Measurements from ENCODE around the gene TSGA10IP.

The TSGA10IP gene

DNA sequence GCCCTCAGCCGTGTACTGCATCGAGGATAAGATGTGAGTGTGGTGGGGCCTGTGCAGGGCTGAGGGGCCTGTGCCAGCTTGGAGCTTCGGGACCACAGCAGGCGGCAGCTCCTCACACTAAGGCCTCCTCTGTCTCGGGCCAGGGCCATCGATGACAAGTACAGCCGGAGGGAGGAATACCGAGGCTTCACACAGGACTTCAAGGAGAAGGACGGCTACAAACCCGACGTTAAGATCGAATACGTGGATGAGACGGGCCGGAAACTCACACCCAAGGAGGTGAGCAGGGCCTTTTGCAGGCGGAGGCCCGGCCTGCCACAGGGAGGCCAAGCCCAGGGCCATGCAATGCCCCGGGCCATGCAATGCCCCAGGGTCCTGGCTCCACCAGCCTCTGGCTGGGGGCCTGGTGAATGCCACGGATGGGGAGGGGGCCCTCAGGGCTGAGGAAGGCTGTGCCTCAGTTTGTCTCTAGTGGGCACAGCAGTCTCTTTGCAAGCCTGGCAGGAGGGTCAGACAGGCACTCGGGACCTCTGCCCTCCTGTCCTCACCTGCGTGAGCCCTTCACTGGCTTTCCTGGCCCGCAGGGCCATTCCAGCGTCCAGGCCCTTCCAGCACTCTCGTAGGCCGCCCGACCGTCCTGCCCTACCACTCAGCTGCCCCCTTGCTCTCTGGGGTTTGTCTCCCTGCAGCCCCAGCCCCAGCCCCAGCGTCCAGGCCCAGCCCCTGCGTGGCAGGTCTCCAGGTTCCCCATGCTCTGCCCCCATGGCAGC lies 32.5 kb downstream of the TSGA10IP start:
- no peak for DNase-seq (ENCODE audit: low spot score)

DNA sequence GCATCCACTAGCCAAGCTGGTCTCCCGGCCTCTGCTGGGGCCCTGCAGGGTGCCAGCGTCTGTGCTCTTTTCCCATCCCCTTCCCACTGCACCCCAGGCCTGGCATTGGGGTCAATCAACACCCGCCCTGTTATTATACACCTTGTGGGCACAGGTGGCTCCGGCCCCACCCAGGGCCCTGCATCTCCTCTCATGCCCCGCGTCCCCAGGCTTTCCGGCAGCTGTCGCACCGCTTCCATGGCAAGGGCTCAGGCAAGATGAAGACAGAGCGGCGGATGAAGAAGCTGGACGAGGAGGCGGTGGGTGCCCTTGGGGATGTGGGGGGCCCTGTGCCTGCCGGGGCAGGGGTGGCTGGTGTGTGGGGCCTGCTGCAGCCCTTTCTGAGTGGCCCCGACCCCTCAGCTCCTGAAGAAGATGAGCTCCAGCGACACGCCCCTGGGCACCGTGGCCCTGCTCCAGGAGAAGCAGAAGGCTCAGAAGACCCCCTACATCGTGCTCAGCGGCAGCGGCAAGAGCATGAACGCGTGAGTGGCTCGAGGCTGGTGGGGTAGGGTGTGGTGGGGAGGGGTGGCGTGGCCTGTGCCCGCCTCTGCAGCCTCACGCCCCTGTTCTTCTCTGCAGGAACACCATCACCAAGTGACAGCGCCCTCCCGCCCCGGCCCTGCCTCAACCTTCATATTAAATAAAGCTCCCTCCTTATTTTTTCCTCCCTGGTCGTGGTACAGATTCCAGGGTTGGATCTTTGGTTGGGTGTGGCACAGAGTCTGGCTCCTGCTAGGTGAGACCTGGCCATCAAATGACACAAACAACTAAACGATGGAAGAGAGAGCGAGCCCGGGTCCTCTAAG lies 33.3 kb downstream of the TSGA10IP start:
- DNase-seq (ENCODE audit: low spot score), result no peak

DNA sequence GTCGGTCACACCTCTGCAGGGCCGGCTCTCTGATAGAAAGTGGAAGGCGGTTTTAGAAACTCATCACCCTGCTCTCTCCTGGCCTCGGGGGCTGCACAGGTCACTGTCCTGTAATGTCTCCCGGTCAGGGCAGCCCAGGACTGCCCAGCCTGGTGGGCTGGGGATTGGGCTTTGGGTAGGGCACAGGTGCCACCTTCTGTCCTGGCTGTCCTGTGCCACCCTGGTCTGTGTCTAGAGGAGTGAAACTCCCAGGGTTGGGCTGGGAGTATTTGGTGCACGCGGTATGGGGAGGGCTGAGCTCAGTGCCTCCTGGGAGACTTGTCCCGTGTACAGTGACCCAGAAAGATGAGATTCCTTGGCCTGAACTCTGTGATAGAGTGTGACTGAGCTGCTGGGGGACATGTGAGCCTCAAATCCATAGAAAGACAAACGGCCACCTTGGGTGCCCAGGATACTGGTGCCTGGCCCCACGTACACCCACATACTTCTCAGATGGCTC lies 34.0 kb downstream of the TSGA10IP start:
- no peak for DNase-seq (ENCODE audit: low spot score)

DNA sequence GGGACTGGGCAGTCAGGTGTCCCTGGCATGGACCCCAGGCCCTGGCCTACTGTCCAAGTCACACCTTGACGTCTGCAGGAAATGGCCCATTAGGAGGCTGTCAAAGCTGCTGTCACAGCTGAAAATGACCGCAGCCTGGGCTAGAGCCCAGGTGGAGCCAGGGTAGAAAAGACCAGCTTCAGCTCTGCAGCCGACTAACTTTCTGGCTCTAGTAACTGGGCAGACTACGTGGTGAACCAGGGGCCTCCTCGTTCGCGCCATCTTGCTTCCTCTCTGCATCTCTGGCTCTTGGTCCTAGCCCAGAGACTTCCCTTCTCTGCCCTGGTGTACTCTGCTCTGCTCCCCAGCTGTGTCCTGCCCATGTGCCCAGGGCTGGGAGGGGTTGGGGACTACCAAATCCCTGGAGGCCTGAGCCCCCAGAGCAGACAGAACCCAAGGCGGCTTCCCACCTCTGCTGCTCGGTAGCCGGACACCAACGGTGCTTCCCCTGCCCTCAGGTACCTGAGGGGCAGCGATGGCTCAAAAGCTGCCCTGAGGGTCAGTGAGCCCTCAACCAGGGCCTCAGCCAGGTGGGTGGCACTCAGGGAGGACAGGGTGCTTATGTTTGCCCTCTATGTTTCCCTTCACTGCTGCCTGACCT lies 35.9 kb downstream of the TSGA10IP start:
- DNase-seq (ENCODE audit: low spot score), result no peak

DNA sequence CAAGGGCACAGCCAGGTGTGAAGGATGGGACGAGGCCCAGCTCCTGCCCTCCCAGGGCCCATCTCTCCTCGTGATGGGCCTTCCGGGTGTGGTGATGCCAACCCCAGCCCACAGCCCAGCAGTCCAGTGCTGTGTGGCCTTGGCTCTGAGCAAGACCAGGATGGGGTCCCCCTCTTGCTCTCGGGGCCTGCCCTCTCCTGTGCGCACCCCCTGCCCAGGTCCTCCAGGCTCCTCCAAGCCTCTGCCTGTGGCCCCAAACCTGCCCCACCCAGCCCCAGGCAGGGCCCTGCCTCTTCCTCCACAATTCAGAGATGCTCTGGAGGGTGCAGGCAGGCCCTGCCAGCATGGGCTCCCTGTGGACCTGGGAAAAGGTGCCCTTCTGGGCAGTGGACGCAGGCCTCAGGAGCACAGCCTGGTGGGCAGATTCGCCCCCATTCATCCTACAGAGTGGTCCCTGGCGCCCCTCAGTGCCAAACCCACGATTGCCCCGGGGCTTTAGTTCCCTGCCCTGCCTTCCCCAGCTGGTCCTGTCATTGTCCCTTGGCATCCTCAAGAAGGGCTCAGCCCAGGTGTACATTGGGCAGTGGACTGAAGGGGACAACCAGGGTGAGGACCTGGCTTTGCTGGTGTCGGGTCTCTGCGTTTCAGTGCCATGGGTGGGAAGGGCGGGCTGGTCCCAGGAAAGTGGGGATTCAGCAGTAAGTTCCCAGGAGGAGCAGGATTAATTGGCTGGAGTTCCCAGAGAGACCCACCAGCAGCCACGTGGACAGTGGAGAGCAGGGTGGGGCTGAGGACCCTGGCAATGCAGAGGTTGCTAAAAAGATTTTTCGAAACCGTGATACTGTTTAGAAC lies 36.9 kb downstream of the TSGA10IP start:
- no peak for DNase-seq (ENCODE audit: low spot score)

DNA sequence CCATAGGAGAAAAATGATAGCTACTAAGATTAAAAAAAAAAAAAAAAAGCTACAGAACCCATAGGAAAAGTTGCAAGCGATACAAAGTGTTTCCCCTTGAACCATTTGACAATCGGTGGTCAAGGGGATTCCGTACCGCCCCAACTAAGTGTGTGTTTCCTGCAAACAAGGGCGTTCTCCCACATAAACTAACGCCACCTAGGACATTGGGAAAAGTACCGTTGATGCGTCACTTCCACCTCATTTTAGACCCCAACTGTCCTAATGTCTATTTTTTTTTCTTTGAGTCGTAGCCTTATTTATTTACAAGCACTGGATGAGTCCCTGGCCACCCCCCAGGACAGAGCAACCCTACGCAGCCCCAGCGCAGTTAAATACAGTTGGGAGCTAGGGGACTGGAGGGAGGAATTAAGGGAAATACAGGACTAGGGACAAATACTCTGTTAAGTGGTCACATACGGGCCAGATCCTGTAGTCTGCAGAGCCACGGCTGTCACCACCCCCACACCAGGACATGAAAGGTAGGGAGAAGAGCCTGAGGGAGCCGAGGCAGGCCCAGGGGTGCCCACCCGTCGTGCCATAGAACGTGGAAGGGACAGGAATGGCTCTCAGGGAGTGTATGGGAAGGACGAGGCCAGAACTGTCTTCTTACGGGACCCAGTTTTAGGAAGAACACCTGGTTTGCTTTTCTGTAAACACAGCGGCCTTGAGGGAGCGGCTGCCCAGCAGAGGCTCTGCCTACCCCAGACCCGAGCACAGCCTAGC lies 37.7 kb downstream of the TSGA10IP start:
- no peak for DNase-seq (ENCODE audit: low spot score)

DNA sequence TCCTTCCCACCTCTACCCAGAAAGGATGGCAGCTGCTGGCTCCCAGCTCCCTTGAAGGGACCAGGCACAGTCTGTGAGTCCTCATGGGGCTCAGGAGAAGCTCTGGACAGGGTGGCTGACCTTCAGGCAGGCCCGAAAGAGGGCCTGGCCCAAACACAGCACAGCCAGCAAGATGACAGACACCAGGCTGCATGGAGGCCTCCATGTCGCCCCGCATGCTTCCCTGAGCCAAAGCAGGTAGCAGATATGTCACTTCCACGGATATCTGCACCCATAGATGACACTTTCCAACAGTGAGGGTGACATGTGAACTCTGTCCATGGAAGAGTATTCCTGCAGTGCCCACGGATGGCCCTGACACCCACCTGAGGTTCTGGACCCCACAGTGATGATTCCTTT lies 38.3 kb downstream of the TSGA10IP start:
- DNase-seq (ENCODE audit: low spot score), result no peak

DNA sequence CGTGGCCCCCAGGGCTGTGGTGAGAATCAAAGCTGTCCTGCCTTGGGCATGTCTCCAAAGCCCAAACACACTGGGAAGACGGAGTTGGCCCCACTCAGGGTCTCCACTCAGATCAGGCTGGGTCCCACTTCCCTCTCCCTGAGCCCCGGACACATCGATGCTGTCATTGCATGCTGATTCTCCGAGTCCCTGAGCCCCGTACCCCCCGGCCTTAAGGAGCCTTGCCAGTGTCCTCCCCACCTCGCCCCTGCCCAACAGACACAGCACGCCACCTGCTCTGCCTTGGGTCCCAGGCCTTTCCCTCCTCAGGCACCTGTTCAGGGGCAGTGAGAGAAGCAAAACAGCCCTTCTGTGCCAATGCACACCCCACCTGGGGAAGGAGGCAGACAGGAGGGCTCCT lies 42.1 kb downstream of the TSGA10IP start:
- no peak for DNase-seq (ENCODE audit: low spot score)

DNA sequence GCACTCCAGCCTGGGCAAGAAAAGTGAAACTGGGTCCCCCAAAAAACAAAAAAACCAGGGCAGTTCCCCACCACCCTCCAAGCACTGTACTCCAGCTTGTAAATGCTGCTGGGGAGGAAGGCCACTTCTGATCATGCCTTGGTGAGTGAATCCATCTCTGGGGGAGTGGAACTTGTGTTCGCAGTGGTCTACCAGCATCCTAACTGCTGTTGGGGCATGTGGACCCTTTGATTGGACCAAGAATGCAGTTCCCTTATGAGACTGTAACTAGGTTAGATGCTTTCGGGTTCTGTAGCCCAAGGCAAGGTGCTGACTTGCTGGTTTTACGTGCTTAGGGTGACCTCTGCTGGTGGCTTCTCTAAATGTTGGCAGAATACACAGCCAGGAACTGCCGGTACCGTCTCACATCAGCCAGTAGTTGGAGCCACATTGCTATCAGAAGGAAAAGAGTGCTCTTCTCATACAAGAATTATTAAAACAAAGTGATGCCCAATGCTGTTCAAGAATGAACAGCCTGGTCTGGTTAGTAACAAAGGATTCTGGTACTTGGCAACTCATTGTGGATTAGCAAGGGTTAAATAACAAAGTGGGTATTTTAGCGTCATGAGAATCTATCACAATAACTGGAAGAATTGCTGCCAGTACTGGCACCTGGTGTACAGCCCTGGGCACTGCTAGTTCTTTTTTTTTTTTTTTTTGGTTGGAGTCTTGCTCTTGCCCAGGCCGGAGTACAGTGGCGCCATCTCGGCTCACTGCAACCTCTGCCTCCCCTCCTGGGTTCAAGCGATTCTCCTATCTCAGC lies 43.7 kb downstream of the TSGA10IP start:
- peak; percentile 90 for DNase-seq (ENCODE audit: low spot score)

DNA sequence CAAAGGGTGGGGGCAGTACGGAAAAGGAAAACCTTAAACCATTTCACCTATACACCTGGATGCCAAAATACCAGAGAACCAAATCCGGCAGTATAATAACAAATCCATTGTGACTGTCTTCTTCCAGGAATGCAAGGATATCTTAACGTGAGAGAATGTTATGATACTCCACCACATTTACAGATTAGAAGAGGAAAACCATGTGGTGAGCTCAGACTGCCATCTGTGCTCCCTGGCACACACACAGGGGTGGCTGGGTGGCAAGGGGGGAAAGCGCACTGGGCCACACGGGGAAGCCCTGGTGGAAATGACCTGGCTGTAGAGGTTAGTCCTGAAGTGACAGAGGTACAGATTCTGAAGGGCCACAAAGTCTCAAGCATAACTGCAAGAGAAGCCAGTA lies 46.8 kb downstream of the TSGA10IP start:
- DNase-seq (ENCODE audit: low spot score), result no peak

DNA sequence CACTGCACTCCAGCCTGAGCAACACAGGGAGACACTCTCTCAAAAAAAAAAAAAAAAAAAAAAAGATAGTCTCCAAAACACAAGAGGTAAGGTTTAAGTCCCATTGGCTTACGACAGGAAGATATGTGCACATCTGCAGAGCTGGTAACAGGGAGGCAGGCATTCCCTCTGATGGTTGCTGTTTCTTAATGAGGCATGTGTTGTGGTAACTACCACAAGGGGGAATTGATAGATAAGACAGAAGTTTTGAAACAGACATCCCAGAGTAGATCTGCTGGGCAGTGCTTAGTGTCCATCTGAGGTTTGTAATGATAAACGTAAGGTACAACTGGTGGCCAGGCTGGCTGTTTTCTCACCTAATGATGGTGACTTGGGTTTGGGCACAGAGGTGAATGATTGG lies 52.0 kb downstream of the TSGA10IP start:
- DNase-seq (ENCODE audit: low spot score), result no peak

DNA sequence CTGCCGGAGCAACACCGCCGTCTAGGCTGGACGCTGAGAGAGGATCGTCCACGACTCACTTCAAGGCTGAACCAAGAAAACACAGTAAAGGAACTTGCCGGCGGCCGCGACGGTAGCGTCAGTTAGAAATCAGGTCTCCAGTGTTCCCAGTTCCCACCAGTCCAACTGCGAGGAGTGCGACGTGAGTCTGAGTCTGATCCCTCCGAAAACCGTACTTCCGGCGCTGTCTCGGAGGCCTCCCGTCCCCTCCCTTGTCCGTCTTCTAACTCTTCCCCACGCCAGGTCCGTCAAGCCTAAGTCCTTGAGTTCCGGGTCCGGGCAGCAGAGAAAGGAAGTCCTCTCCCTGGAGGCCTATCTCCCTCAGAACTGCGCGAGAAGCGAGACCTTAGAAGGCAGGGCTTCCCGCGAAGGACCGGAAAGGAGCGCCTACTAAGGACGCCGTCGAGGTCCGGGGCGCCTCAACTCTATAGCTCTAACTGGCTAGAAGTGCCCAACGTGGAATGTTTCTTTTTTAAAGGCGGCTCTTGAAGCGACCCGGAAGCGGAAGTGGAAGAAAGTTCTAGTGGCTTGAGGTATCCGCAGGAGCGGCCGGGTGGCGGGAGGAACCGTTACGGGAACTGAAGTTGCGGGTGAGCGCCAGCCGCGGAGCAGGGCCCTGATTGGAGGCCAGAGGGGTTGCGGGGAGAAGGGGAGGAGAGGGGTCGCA lies 56.8 kb downstream of the TSGA10IP start, which contains the start of the genes BANF1 and EIF1AD:
BANF1 (plus strand) TSS at position 562 of the 706 bp plus-strand sequence. CDS start 748 bp downstream, outside the sequence.
EIF1AD (minus strand) TSS at position 216 of the 706 bp plus-strand sequence. CDS start 1,768 bp downstream, outside the sequence.
- DNase-seq (ENCODE audit: low spot score), result peak; percentile 95

DNA sequence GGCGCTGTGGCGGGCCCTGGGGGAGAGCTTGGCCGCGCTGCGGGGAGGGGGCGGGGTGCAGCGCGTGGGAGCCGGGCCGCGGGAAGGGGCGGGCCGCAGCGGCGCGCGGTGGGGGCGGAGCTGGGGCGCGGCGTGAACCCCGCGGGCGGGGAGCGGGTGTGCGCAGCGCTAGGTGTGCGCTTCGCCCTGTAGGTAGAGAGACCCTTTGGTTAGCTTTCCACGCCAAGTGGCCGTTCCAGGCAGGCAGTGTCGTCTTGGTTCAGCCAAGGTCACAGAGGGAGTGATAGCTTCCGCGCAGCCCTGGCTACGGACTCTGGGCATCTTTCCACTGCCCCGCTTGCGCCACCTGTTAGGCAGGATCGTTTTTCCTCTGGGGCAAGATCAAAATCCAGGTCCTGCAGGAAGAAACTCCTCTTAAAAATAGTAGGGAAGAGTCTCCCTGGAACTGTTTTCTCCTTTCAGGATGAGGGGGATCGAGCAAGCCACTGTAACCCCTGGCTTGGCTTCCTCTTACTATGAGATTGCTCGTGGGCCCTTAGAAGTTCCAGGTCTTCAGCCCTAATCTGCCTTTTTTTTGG lies 57.5 kb downstream of the TSGA10IP start:
- DNase-seq (ENCODE audit: low spot score), result no peak

DNA sequence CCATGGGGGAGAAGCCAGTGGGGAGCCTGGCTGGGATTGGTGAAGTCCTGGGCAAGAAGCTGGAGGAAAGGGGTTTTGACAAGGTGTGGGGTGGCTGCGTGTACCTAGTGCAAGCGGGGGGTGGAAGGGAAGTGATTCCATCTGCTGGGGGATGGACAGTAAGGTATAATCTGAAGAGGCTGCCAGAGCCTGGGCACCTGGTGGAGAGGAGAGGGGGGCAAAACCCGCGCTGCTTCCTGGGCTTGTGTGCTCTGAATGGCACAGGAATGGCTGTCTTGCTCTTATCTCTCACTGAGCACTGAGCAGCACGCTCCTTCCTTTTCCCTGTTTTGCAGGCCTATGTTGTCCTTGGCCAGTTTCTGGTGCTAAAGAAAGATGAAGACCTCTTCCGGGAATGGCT lies 58.0 kb downstream of the TSGA10IP start:
- DNase-seq (ENCODE audit: low spot score), result no peak

DNA sequence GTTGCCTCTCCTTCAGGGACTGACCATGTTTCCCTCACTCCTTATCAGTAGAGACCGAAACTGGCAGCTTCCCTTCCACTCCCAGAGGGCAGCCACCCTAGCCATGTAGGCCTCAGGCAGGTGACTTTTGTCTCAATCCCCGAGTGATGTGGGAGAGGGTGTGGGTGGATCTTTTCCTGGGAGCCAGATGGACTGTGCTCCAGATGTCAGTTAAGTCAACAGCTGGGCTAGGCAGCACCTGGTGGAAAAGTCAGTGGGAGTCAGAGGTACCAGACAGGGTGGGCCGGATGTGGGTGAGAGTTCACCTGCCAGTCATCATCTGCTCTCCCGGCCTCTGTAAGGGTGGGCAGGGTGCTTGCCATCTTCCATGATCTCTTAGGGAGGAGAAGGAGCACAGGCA lies 58.9 kb downstream of the TSGA10IP start:
- no peak for DNase-seq (ENCODE audit: low spot score)

DNA sequence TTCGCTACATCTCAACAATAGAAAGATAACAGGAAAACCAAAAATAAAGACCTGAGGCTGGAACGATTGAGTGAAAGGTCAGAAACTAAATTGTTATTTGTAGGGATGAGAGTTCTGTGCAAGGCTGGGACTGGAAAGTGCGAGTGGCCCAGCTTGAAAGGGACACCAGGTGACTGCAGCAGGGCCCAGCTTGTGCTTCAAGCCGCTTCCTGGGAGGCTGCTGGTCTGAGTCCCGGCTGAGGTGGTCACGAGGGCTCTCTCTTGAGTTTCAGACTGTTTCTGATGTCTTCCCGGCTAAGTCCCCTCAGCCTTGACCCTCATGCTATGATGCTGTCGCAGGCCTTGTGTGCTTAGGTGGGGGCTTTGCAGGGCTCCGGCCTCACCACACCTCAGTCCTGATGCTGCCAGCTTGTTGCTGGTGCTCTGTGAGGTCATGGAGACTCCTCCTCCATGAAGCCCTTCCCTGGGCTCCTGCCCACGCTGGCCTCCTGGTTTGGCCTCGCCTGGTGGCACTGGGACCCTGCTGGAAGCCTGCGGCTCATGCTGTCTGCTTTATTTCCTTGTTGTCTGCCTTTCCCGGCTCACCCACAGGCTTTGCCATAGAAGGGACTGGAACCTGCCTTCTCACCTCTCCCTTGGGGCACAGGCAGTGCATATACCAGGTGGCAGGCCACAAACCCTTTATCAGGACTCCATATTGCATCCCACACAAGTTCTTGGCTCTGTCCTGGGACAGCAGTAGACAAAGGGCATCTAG lies 61.0 kb downstream of the TSGA10IP start:
- no peak for DNase-seq (ENCODE audit: low spot score)

DNA sequence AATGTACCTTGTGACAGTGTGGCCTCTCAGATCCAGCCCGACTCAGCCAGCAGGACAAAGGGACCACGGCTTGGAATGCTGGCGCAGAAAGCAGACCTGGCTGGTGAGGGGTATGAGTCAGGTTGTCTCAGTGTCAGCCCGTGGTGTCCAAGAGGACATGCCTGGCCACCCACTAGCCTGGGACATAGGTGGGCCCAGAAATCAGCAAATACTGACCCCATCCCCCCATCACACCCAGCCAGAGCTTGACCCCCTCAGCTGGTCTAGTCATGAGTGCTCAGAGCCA lies 61.6 kb downstream of the TSGA10IP start:
- DNase-seq (ENCODE audit: low spot score), result no peak

DNA sequence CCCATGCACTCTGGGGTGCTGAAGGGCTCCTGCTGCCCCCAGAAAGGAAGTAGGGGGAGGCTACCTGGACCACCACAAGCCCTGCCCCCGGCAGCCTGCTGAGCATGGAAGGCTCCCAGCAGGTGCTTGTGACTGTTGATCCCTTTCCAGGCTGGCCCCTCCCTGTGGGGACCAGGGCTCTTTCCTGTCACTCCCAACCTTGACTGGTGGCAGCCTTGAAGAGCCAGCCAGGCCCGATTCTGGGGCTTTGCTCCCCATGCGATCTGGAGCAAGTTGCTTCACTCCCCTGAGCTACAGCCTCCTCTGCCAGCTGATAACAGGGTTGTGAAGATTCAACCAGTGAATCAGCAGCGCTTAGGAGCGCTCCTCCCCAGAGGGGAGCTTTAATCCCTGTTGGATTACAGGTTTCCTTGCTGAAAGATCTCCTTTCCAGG lies 61.9 kb downstream of the TSGA10IP start:
- DNase-seq (ENCODE audit: low spot score), result no peak
